A673 (cell line): ENCODE data around the gene TRAP1. TPM values are rescaled to one million over a fixed set of nuclear protein-coding genes. Genes with fewer than 3 reads are reported as not detected.

Experiments
- BruUV-seq: library from RNA; stranded (reverse); fragments of 400-500 nt; replicated peaks from 2 replicates; lab custom pipeline; 2021; lab: Mats Ljungman, UMichigan
- CTCF ChIA-PET: fragments of 300-600 bp; sonication (Branson Sonifier 250); formaldehyde crosslinking; loops from one replicate; lab custom pipeline; 2022; ENCODE audit warnings: antibody characterized with exemption; lab: Charles Lee
- POLR2A ChIA-PET: fragments of 300-600 bp; sonication (Branson Sonifier 250); formaldehyde crosslinking; loops from one replicate; lab custom pipeline; 2022; ENCODE audit warnings: antibody characterized with exemption; ENCODE audit not compliant: low non-redundant PET; lab: Charles Lee
- DNase-seq: peaks from one replicate; pipeline ENCODE4 v3.0.0-alpha.2; 2015; ENCODE audit warnings: low spot score
- H3K27ac ChIP-seq: fragments of 200-600 bp; sonication (generic); 2 replicates; pipeline ENCODE4 v1.5.1; 2016; ENCODE audit warnings: mixed run types, low read depth, mild to moderate bottlenecking, mixed read lengths, antibody characterized with exemption, low read length; ENCODE audit not compliant: poor library complexity, severe bottlenecking
- H3K27me3 ChIP-seq: fragments of 200-600 bp; sonication (generic); replicated peaks from 2 replicates; pipeline ENCODE4 v1.6.1; 2017; ENCODE audit warnings: mixed run types, low read depth, mild to moderate bottlenecking, mixed read lengths, antibody characterized with exemption, low read length; ENCODE audit not compliant: insufficient read depth, poor library complexity
- H3K36me3 ChIP-seq: fragments of 200-600 bp; sonication (generic); 2 replicates; pipeline ENCODE4 v1.6.1; 2016; ENCODE audit warnings: mixed run types, mild to moderate bottlenecking, mixed read lengths, antibody characterized with exemption, low read length; ENCODE audit not compliant: insufficient read depth, poor library complexity, severe bottlenecking
- H3K4me1 ChIP-seq: fragments of 200-600 bp; sonication (generic); 2 replicates; pipeline ENCODE4 v1.6.1; 2017; ENCODE audit warnings: mixed run types, mild to moderate bottlenecking, mixed read lengths, antibody characterized with exemption, low read length; ENCODE audit not compliant: insufficient read depth, poor library complexity, severe bottlenecking
- H3K4me3 ChIP-seq: fragments of 200-600 bp; sonication (generic); 2 replicates; pipeline ENCODE4 v1.5.1; 2016; ENCODE audit warnings: low read depth, mixed run types, mild to moderate bottlenecking, mixed read lengths, low read length; ENCODE audit not compliant: poor library complexity, severe bottlenecking
- H3K9me3 ChIP-seq: fragments of 200-600 bp; sonication (generic); 2 replicates; pipeline ENCODE4 v1.6.1; 2016; ENCODE audit warnings: mixed run types, low read depth, mild to moderate bottlenecking, mixed read lengths, antibody characterized with exemption, low read length; ENCODE audit not compliant: poor library complexity, severe bottlenecking
- CTCF ChIP-seq: fragments of 300-800, 200-600 bp; sonication (generic); conservative IDR thresholded peaks from 2 replicates; pipeline ENCODE4 v1.5.1; 2017; ENCODE audit warnings: low read depth, mild to moderate bottlenecking, antibody characterized with exemption, low read length, moderate library complexity, mixed read lengths
- EZH2 ChIP-seq: fragments of 200-600 bp; sonication (generic); IDR thresholded peaks from 2 replicates; pipeline ENCODE4 v1.6.1; 2017; ENCODE audit warnings: borderline replicate concordance, low read depth, mild to moderate bottlenecking, mixed read lengths, antibody characterized with exemption, low read length; ENCODE audit not compliant: poor library complexity, severe bottlenecking
- intact Hi-C: fragments of 100-400 bp; cut with micrococcal nuclease; formaldehyde crosslinking; loops from one replicate; pipeline ENCODE4 v1.10.0; 2022; ENCODE audit not compliant: unreplicated experiment
- total RNA-seq: library from RNA; stranded (reverse); gene quantifications from 2 replicates; pipeline ENCODE4 v1.2.3, GENCODE V29; 2021

Gene TRAP1
- total RNA-seq, 1 experiment from 2014 or later = 280 TPM

DNA sequence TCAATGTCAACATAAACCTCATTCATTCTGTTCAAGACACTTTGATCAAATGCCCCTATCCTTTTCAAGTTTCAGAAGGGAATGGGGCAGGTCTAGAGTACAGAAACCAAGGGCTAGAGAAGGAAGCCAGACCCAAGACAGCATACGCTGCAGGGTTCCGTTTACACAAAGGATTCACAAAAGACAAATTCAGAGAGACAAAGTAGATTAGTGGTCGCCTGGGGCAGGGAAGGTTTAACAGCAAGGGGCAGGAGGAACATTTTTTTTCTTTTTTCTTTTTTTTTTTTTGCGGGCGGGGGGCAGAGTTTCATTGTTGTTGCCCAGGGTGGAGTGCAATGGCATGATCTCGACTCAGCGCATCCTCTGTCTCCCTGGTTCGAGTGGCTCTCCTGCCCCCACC is 19.9 kb upstream of the TRAP1 start:
- Histone ChIP-seq H3K4me3 (no peak overlapping the region), H3K27ac (no peak overlapping the region), H3K4me1 (no peaks in the 10 kb centered on the region), H3K27me3 (no peaks in the 10 kb centered on the region), H3K9me3 (no peaks in the 10 kb centered on the region), H3K36me3 (peaks cover 72% of the 10 kb centered on the region)
- intact Hi-C loops = no loop called here
- TF ChIP-seq CTCF (no peak), EZH2 (no peak)
- ChIA-PET CTCF (no interaction called here), POLR2A (no interaction called here)
- BruUV-seq = no TSS peak
- no peak for DNase-seq

DNA sequence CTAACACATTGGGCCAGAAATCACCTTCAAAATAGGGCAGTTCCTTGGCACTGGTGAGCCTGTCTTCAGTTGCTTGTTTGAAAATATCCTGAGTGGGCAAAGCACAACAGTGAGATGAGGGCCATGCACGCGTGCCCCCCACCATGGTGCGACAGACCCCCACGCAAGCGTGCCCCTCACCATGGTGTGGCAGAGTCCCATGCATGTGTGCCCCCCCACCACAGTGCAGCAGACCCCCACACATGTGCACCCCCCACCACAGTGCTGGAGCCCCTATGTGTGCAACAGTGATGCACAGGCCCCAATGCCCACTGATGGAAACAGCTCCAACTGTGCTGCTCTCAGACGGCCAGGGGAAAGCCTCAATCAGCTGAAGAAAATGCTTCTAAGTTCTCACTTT is 18.8 kb upstream of the TRAP1 start:
- no TSS peak for BruUV-seq
- no peak overlapping the region for H3K4me3 ChIP-seq
- DNase-seq = no peak
- no peak for TF ChIP-seq EZH2
- TF ChIP-seq CTCF = no peak
- no peaks in the 10 kb centered on the region for H3K27me3 ChIP-seq
- H3K4me1 ChIP-seq = no peaks in the 10 kb centered on the region
- peaks cover 77% of the 10 kb centered on the region for H3K36me3 ChIP-seq
- intact Hi-C loops = no loop called here
- H3K9me3 ChIP-seq = no peaks in the 10 kb centered on the region
- H3K27ac ChIP-seq = no peak overlapping the region
- ChIA-PET POLR2A (no interaction called here), CTCF (no interaction called here)

DNA sequence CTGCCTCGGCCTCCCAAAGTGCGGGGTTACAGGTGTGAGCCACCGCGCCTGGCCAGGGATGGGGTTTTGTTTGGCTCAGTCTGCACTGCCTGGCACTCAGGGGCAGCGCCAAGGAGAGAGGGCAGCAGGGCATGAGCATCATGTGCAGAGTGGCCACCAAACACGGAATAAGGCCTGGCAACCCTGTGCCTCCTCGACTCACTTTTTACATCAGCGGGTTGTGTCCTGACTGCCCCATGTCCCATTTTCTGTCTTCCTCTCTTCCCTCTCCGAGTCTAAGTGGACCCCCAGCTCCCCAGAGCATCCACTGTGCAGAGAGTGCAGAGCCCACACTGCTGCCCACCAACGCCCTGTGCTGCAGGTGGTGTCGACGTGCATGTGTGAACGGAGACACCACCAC is 18.2 kb upstream of the TRAP1 start:
- Histone ChIP-seq H3K27ac (no peak overlapping the region), H3K9me3 (no peaks in the 10 kb centered on the region), H3K27me3 (no peaks in the 10 kb centered on the region), H3K4me1 (no peaks in the 10 kb centered on the region), H3K36me3 (peaks cover 77% of the 10 kb centered on the region), H3K4me3 (no peak overlapping the region)
- intact Hi-C loops = no loop called here
- ChIA-PET POLR2A (no interaction called here), CTCF (no interaction called here)
- no peak for TF ChIP-seq CTCF
- no peak for TF ChIP-seq EZH2
- BruUV-seq = no TSS peak
- DNase-seq = no peak
